ENCODE data around the gene GTSE1.

GTSE1 gene

GRCh38 chr22:46354176-46354992 is 57.7 kb downstream of the GTSE1 start:
- no peak for DNase-seq

GRCh38 chr22:46354993-46355305 is 58.3 kb downstream of the GTSE1 start:
- DNase-seq: no peak

GRCh38 chr22:46355369-46355995 is 58.8 kb downstream of the GTSE1 start:
- DNase-seq: peak; percentile 53

DNA sequence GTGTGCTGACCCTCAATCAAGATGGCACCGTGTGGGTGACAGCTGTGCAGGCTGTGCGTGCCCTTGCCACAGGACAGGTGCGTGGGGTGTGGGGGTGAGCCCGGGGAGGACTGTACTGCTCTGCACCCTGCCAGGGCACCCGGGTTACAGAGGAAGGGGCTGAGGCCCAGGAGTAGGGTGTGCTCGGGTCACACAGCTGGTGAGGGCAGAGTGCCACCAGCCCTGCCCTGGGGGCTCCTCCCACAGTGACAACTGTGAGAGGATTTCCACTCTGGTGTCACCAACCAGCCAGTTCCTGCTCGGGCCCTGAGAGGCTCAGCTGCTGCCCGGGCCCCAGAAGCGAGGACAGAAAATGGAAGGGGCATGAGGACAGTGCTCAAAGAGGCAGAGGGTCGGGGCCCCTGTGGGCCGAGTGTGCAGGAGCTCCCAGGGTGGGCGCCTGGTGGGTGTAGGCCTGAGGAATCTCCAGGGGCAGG is 59.4 kb downstream of the GTSE1 start:
- no peak for DNase-seq

DNA sequence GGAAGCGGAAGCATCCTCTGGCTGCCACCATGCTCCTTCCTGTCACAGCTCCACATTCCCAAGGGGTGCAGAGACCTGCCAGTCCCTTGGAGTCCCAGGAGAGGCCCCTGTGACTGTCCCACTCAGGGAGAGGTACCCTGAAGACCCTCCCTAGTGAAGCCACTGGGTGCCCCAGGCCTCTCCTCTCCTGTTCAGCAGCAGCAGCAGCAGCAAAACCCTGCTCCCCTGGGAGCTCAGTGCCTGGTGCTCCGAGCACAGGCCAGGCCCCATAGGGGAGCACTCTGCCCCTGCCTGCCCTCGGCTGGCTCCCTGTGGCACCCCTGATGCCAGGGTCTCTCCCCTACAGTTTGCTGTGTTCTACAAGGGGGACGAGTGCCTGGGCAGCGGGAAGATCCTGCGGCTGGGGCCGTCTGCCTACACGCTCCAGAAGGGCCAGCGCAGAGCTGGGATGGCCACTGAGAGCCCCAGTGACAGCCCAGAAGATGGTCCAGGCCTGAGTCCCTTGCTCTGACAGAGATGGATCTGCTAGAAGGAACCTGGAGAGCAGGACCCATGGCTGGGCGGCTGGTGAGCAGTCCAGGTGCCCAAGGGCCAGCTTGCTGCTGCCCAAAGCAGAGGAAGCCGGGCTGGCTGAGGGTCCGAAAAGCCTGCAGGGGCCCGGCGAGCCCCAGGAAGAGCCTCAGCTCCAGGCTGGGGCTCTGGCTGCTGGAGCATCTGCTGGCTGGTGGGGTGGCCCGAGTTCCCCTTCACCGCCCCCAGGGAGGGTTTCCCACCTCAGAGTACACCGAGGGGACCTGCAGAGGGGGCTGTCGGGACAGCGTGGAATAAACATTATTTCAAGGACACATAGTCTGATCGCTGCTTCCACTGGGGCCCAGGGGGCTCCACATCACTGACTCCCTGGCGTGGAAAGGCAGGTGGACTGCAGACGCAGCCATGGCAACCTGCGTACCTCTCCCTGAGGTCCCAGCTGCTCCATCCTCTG is 60.1 kb downstream of the GTSE1 start:
- no peak for DNase-seq

DNA sequence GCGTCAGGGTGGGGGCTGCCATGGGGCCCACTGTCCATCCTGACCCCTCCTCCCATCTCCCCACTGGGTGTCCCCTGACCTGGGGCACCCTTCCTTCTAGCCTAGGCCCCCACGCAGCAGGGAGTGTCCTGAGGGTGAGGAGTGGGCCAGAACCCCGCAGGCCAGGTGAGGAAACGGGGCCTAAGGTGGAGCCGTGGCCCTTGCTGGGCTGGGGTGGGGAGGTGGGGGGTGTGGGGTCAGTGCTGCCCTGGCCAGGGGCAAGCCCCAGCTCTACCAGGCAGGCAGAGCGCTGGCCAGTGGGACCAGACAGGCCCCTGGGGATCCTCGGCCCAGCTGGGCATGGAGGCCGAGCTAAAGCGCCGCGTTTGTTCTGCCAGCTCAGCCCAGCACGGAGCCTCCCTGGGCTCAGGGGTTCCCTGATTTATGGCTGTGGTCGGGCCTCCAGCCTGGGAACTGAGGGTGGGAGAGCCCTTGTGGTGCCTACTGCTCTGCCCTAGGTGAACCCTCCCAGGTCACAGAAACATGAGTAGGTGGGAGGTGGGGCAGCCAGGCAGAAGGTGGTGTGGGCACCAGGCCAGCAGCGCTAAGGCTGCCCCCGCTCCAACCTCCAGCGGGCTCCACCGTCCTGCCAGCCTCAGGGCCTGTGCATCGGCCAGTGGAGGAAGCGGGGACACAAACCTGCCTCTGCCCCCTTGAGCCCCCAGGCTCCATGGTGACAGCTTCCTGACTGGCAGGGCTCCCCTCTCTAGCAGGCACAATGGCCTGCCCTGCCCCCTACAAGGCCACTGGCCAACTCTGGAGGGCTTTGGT is 61.2 kb downstream of the GTSE1 start:
- DNase-seq: no peak

GRCh38 chr22:46358766-46359165 is 62.1 kb downstream of the GTSE1 start:
- no peak for DNase-seq

DNA sequence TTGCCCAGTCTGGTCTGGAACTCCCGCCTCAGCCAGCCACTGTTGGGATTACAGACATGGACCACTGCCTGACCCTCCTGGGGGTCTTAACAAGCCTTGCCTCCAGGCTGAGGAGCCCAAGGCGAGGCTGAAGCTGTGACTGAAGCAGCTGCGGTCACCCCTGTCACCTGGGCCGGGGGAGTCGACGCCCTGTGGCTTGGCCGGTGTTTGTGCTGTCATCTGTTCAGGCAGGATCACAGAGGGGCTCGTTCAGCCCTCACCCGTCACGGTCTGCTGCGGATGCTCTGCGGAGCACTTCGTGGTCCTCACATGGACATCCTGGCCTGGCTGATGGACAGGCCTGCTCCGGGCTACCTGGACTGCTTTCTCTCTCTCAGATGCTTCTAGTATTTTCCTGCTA is 62.7 kb downstream of the GTSE1 start:
- no peak for DNase-seq

- DNase-seq: no peak
Measured at GRCh38 chr22:46360097-46360496, 63.4 kb downstream of the GTSE1 start.

- no peak for DNase-seq
Measured at GRCh38 chr22:46360891-46361290, 64.2 kb downstream of the GTSE1 start.

DNA sequence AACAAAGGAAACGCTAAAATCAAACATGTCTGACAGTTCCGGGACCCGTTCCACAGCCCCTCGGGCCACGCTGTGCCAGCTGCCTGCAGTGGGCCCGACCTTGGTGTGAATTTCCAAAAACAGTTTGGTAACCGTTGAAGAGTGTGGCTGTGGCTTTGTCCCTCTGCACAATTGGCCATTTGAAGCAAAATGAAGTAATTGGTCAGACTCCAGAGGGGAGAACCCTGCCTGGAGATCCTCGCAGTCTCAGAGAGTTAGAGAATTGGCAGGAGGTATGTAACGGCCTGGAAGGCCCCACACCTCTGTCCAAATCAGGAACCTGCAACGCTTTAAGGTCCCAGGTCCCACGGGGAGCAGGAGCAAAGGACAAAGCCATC is 65.1 kb downstream of the GTSE1 start:
- no peak for DNase-seq

DNA sequence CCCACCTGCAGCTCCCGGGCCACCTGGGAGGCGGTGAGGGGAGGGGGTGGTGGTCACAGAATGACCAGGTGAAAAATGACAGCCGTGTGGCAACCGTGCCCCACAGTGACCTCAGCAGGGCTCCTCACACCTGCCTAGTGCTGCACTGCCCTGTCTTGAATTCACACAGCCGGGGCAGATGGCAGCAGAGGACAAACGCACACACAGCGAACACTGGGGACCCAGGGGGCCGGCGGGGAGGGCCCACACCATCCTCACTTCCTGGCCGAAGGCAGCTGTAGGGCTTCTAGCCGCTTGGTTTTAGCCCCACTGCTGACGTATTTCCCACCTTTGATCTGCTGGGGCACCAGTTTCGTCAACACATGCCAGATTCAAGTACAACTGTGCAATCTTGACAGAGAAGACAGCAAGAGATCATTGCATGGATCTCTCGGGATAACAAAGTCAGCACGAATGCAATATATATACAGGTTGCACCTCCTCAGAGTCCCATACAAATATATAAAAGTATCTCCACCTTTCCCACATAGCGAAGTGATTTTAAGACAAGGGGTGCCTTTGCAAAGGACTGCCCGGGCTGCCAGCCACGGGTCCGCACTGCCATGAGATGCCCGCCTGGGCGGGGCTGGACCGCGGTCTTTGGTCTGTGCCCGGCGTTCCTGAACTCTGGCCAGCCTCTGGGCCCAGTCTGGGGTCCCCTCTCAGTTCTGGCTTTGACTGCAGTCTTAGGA is 65.7 kb downstream of the GTSE1 start:
- DNase-seq: no peak

DNA sequence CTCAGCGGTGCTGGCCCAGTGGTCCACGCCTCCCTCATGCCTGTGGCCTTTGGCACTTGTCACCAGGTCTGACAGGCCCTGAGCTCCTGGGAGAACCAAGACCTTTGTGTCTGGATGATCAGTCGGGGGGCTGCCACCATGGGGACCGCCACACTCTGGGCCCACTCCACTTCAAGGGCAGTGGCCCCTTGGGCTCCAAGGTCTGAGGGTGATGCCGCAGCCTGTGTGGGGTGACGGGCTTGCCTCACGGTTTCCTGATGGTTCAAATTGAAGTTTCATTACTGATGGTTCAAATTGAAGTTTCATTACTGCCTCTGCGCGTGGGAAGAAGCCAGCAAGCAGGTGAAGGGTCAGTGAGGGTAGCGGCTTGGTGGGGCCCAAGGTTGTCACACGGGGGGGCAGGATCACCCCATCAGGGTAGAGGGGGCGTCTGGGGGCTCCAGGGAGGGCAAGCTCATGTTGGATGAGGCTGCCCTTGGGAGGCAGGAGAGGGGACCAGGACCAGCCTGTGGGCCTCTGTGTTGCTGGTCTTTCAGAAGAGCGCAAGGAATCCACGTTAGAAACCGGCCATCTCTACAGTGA is 66.4 kb downstream of the GTSE1 start:
- no peak for DNase-seq

- no peak for DNase-seq
Measured at GRCh38 chr22:46363611-46364321, 67.1 kb downstream of the GTSE1 start.

DNA sequence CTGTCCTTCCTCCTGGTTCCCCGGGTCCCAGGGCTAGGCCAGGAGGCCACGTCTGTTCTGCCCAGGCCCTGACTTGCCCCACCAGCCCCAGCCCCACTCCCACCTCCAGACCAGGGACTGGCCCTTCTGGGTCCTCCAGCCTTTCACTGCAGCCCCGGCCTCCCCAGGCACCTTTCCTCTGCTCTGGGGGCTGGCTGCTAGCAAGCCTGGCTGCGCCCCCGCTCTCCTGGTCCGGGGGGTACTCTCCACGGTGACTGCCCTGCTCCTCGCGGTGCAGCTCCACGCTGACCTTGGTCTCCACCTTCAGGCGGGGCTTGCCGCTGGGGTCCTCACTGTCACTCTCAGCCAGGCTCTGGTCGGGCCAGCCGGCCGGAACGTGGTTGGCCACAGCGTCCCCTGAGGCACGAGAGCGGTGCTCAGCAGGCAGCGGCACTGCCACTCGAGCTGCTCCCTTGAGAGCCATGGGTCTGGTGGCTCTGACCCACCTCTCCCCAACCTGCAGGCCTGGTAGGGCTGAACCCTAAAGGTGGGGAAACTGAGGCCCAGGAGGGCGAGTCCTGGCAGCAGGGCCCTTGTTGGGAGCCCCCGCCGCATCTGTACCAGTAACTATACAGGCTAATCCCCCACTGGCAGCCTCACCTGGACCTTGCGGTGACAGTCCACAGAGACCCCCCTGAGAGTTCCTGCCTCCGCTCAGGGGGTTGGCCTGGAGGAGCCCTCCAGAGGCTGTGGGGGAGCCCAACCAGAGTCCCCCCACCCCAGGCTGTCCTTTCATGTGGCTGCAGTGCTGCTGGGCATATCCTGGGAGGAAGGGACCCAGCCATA is 67.9 kb downstream of the GTSE1 start:
- DNase-seq: no peak

DNA sequence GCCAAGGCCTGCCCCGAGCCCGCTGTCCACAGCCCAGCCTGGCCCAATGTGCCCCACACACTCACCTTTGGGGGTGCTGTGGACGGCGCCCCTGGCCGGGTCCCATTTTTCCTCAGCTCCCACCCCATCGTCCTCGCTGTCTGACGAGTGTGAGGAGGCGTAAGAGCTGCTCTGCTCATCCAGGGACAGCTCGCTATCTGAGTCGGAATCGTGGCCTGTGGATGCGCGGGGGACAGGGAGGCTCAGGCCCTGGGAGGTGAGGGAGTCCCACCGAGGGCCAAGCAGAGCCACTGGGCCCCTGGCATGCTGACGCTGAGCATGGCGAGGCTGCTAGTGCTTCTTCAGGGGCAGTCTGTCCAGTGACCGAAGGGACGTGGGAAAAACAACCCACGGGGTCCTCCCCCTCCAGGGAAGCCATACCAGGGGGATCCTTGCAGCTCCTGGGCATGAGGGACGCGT is 68.5 kb downstream of the GTSE1 start:
- no peak for DNase-seq

DNA sequence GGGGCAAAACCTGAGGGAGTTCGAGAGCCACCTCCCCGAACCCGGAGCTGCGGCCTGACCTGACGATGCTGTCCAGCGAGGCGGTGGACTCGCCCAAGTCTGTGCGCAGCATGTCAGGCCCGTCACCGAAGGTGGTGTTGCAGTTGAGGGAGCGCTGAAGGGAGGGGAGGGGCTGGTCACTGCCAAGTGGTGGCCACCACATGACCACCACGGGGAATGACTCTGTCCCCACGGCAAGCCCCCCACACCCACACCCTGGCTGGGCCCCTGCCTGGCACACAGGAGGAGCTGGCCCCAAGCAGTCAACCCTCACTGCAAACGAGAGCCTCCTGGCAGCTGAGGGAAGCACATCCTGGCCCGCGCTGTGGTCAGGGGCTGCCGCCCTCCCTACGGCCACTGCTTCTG is 69.7 kb downstream of the GTSE1 start:
- no peak for DNase-seq

- DNase-seq: no peak
Measured at GRCh38 chr22:46366801-46367706, 70.4 kb downstream of the GTSE1 start.

Data from fibroblast of skin of back (primary cell).